Activated CD4-positive, alpha-beta T cell treated with anti-CD3 and anti-CD28 coated beads for 4 hours (primary cell): ENCODE data around the gene LMCD1.

Experiments used
- DNase-seq, 2 donors: peaks; one replicate each; pipeline ENCODE4 v3.0.0-alpha.2; 2020

The LMCD1 gene

GRCh38 chr3:8506571-8507061 is 5.0 kb downstream of the LMCD1 start:
- no peak for DNase-seq

GRCh38 chr3:8507496-8507895 is 5.9 kb downstream of the LMCD1 start:
- DNase-seq = no peak

- no peak for DNase-seq
These were observed 8.3 kb downstream of the LMCD1 start for GRCh38 chr3:8509961-8510360.

GRCh38 chr3:8512234-8512633 is 10.6 kb downstream of the LMCD1 start:
- no peak for DNase-seq

- no peak for DNase-seq
These were observed 14.5 kb downstream of the LMCD1 start for GRCh38 chr3:8516047-8516661.

GRCh38 chr3:8516783-8517182 is 15.2 kb downstream of the LMCD1 start:
- DNase-seq = no peak

GRCh38 chr3:8517487-8517886 is 15.9 kb downstream of the LMCD1 start:
- no peak for DNase-seq

- DNase-seq = no peak
These were observed 16.5 kb downstream of the LMCD1 start for GRCh38 chr3:8518138-8518537.

GRCh38 chr3:8519156-8519555 is 17.5 kb downstream of the LMCD1 start:
- DNase-seq = no peak

- DNase-seq = no peak
These were observed 18.3 kb downstream of the LMCD1 start for GRCh38 chr3:8519774-8520448.

- DNase-seq = no peak
These were observed 19.3 kb downstream of the LMCD1 start for GRCh38 chr3:8520816-8521403.

- no peak for DNase-seq
These were observed 21.4 kb downstream of the LMCD1 start for GRCh38 chr3:8523041-8523440.

- no peak for DNase-seq
These were observed 22.6 kb downstream of the LMCD1 start for GRCh38 chr3:8524249-8524648.

GRCh38 chr3:8524656-8525399 is 23.2 kb downstream of the LMCD1 start:
- no peak for DNase-seq

GRCh38 chr3:8525893-8526292 is 24.3 kb downstream of the LMCD1 start:
- no peak for DNase-seq

- no peak for DNase-seq
These were observed 27.6 kb downstream of the LMCD1 start for GRCh38 chr3:8529181-8529637.

GRCh38 chr3:8529738-8530525 is 28.3 kb downstream of the LMCD1 start:
- DNase-seq = no peak

GRCh38 chr3:8530581-8530980 is 29.0 kb downstream of the LMCD1 start:
- DNase-seq = no peak

- DNase-seq = no peak
These were observed 30.7 kb downstream of the LMCD1 start for GRCh38 chr3:8532251-8532871.

- no peak for DNase-seq
These were observed 34.8 kb downstream of the LMCD1 start for GRCh38 chr3:8536096-8537056.

GRCh38 chr3:8537440-8537839 is 35.8 kb downstream of the LMCD1 start:
- DNase-seq = no peak
